ENCODE data around the gene FAM136A. TPM values are rescaled to one million over a fixed set of nuclear protein-coding genes. Genes with fewer than 3 reads are reported as not detected.

Gene FAM136A
- total and polyA plus RNA-seq, 2 of the 13 experiments (the other 11 are each of a cell fraction or from before 2014, with no cell fraction given): 77.8 to 126 TPM

GRCh38 chr2:70301344-70302194 is at the start of gene FAM136A (continued):
- TF ChIP-seq ARID4A (CRISPR knock-in tag; IDR thresholded peaks at IDR 0.05; ENCODE audit: borderline replicate concordance) (peak; percentile 96), ZNF512 (CRISPR knock-in tag; IDR thresholded peaks at IDR 0.05) (0 out of 2 replicates have a peak, but pooled peaks have one; percentile 79), ZGPAT (CRISPR knock-in tag; IDR thresholded peaks at IDR 0.05) (peak; percentile 95), NAIF1 (CRISPR knock-in tag; IDR thresholded peaks at IDR 0.05; ENCODE audit: borderline replicate concordance) (no peak; the same call in 1 of the 2 replicates), IKZF1 (IDR thresholded peaks at IDR 0.05) (no peak), NR2C2 (CRISPR knock-in tag; IDR thresholded peaks at IDR 0.05; ENCODE audit: borderline replicate concordance) (peak; percentile 96), NFE2L1 (CRISPR knock-in tag; IDR thresholded peaks at IDR 0.05; ENCODE audit: borderline replicate concordance) (peak; percentile 84; the same call in 1 of the 2 replicates), ZNF484 (CRISPR knock-in tag; IDR thresholded peaks at IDR 0.05; ENCODE audit: borderline replicate concordance, low read depth) (no peak), ZNF749 (CRISPR knock-in tag; IDR thresholded peaks at IDR 0.05; ENCODE audit: borderline replicate concordance) (peak; percentile 74), SNAI1 (CRISPR knock-in tag; IDR thresholded peaks at IDR 0.05; ENCODE audit: borderline replicate concordance) (peak; percentile 66; the same call in 1 of the 2 replicates), MTA1 (CRISPR knock-in tag; IDR thresholded peaks at IDR 0.05; ENCODE audit: borderline replicate concordance) (peak; percentile 65), CEBPZ (IDR thresholded peaks at IDR 0.05; ENCODE audit: low read length) (no peak), ZNF790 (CRISPR knock-in tag; IDR thresholded peaks at IDR 0.05; ENCODE audit: borderline replicate concordance) (peak; percentile 98), ZNF317 (CRISPR knock-in tag; IDR thresholded peaks at IDR 0.05) (peak; percentile 48; the same call in 1 of the 2 replicates), ZNF124 (CRISPR knock-in tag; IDR thresholded peaks at IDR 0.05) (peak; percentile 32), ZIK1 (CRISPR knock-in tag; IDR thresholded peaks at IDR 0.05; ENCODE audit: borderline replicate concordance, low read depth) (no peak; the same call in 1 of the 2 replicates)

All from HepG2 (cell line).